A673 (cell line): ENCODE measurements around the gene PPP1R12A. TPM values are rescaled to one million over a fixed set of nuclear protein-coding genes. Genes with fewer than 3 reads are reported as not detected.

Experiments
- BruUV-seq: library from RNA; stranded (reverse); fragments of 400-500 nt; replicated peaks from 2 replicates; lab custom pipeline; 2021; lab: Mats Ljungman, UMichigan
- CTCF ChIA-PET: fragments of 300-600 bp; sonication (Branson Sonifier 250); formaldehyde crosslinking; loops from one replicate; lab custom pipeline; 2022; ENCODE audit warnings: antibody characterized with exemption; lab: Charles Lee
- POLR2A ChIA-PET: fragments of 300-600 bp; sonication (Branson Sonifier 250); formaldehyde crosslinking; loops from one replicate; lab custom pipeline; 2022; ENCODE audit warnings: antibody characterized with exemption; ENCODE audit not compliant: low non-redundant PET; lab: Charles Lee
- DNase-seq: peaks from one replicate; pipeline ENCODE4 v3.0.0-alpha.2; 2015; ENCODE audit warnings: low spot score
- H3K27ac ChIP-seq: fragments of 200-600 bp; sonication (generic); 2 replicates; pipeline ENCODE4 v1.5.1; 2016; ENCODE audit warnings: mixed run types, low read depth, mild to moderate bottlenecking, mixed read lengths, antibody characterized with exemption, low read length; ENCODE audit not compliant: poor library complexity, severe bottlenecking
- H3K27me3 ChIP-seq: fragments of 200-600 bp; sonication (generic); replicated peaks from 2 replicates; pipeline ENCODE4 v1.6.1; 2017; ENCODE audit warnings: mixed run types, low read depth, mild to moderate bottlenecking, mixed read lengths, antibody characterized with exemption, low read length; ENCODE audit not compliant: insufficient read depth, poor library complexity
- H3K36me3 ChIP-seq: fragments of 200-600 bp; sonication (generic); 2 replicates; pipeline ENCODE4 v1.6.1; 2016; ENCODE audit warnings: mixed run types, mild to moderate bottlenecking, mixed read lengths, antibody characterized with exemption, low read length; ENCODE audit not compliant: insufficient read depth, poor library complexity, severe bottlenecking
- H3K4me1 ChIP-seq: fragments of 200-600 bp; sonication (generic); 2 replicates; pipeline ENCODE4 v1.6.1; 2017; ENCODE audit warnings: mixed run types, mild to moderate bottlenecking, mixed read lengths, antibody characterized with exemption, low read length; ENCODE audit not compliant: insufficient read depth, poor library complexity, severe bottlenecking
- H3K4me3 ChIP-seq: fragments of 200-600 bp; sonication (generic); 2 replicates; pipeline ENCODE4 v1.5.1; 2016; ENCODE audit warnings: low read depth, mixed run types, mild to moderate bottlenecking, mixed read lengths, low read length; ENCODE audit not compliant: poor library complexity, severe bottlenecking
- H3K9me3 ChIP-seq: fragments of 200-600 bp; sonication (generic); 2 replicates; pipeline ENCODE4 v1.6.1; 2016; ENCODE audit warnings: mixed run types, low read depth, mild to moderate bottlenecking, mixed read lengths, antibody characterized with exemption, low read length; ENCODE audit not compliant: poor library complexity, severe bottlenecking
- EZH2 ChIP-seq: fragments of 200-600 bp; sonication (generic); IDR thresholded peaks from 2 replicates; pipeline ENCODE4 v1.6.1; 2017; ENCODE audit warnings: borderline replicate concordance, low read depth, mild to moderate bottlenecking, mixed read lengths, antibody characterized with exemption, low read length; ENCODE audit not compliant: poor library complexity, severe bottlenecking
- intact Hi-C: fragments of 100-400 bp; cut with micrococcal nuclease; formaldehyde crosslinking; loops from one replicate; pipeline ENCODE4 v1.10.0; 2022; ENCODE audit not compliant: unreplicated experiment
- total RNA-seq: library from RNA; stranded (reverse); gene quantifications from 2 replicates; pipeline ENCODE4 v1.2.3, GENCODE V29; 2021
- TF ChIP-seq, protein P1 (sequence below): fragments of 300-800, 200-600 bp; sonication (generic); conservative IDR thresholded peaks from 2 replicates; pipeline ENCODE4 v1.5.1; 2017; ENCODE audit warnings: low read depth, mild to moderate bottlenecking, antibody characterized with exemption, low read length, moderate library complexity, mixed read lengths

Gene PPP1R12A
- total RNA-seq, 1 experiment from 2014 or later, result 80.8 TPM

DNA sequence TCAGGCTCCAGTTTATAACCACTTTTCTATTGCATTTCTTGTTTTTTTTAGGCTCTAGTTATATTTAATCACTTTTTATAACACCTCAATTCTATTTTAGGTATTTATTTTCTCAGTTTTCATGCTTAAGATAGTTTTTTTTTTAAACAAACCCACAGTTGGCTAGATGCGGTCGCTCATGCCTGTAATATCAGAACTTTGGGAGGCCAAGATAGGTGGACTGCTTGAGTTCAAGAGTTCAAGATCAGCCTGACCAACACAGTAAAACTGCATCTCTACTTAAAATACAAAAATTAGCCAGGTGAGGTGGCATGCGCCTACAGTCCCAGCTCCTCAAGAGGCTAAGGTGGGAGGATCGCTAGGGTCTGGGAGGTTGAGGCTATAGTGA lies 93.0 kb downstream of the PPP1R12A start:
- CTCF ChIA-PET, result interaction anchor here (0.7 kb wide), 1 partner anchor 78 kb away, joined by 3 read pairs; no protein-coding TSS in a partner anchor

DNA sequence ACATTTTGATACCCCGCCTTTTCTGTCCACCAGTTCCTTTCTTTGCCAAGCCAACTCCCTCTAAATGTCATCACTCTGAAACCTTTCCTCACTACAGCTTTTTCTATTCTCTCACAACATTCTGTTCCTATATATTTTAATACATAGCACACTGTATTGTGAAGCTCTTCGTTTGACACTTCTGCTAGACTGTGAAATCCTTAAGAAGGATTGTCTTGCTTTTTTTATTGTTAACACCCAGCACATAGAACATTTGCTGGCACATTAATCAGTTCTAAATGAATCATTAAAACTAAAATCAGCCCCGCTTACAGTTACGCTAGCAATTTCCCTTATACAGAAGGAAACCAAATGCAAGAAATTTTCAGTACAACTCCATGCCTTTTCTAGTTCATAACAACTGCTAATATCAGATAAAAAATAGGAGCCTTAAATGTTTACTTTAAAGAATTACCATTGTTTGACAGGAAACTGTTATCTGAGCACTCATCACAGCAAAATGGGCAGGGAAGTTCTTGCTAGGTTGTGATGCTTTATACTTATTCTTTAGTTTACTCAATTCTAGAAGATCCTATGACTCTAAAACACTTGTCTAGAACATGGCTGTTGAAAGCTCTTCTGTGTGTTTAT lies 93.5 kb downstream of the PPP1R12A start:
- Histone ChIP-seq H3K36me3 (peaks cover 24% of the 10 kb centered on the region), H3K27me3 (no peaks in the 10 kb centered on the region), H3K4me1 (peaks cover 6% of the 10 kb centered on the region), H3K4me3 (no peak overlapping the region), H3K9me3 (peaks cover 23% of the 10 kb centered on the region), H3K27ac (no peak overlapping the region)
- no peak for DNase-seq
- intact Hi-C loops, result no loop called here
- ChIA-PET POLR2A (no interaction called here), CTCF (no interaction called here)
- no peak for TF ChIP-seq EZH2
- TF ChIP-seq, protein P1, sequence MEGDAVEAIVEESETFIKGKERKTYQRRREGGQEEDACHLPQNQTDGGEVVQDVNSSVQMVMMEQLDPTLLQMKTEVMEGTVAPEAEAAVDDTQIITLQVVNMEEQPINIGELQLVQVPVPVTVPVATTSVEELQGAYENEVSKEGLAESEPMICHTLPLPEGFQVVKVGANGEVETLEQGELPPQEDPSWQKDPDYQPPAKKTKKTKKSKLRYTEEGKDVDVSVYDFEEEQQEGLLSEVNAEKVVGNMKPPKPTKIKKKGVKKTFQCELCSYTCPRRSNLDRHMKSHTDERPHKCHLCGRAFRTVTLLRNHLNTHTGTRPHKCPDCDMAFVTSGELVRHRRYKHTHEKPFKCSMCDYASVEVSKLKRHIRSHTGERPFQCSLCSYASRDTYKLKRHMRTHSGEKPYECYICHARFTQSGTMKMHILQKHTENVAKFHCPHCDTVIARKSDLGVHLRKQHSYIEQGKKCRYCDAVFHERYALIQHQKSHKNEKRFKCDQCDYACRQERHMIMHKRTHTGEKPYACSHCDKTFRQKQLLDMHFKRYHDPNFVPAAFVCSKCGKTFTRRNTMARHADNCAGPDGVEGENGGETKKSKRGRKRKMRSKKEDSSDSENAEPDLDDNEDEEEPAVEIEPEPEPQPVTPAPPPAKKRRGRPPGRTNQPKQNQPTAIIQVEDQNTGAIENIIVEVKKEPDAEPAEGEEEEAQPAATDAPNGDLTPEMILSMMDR, result no peak
- no TSS peak for BruUV-seq

More for the DNA sequence above, 93.0 kb downstream of the PPP1R12A start:
- TF ChIP-seq, protein P1, result no peak
- TF ChIP-seq EZH2, result no peak
- Histone ChIP-seq H3K27me3 (no peaks in the 10 kb centered on the region), H3K4me1 (peaks cover 1% of the 10 kb centered on the region), H3K36me3 (peaks cover 24% of the 10 kb centered on the region), H3K4me3 (no peak overlapping the region), H3K9me3 (peaks cover 23% of the 10 kb centered on the region), H3K27ac (no peak overlapping the region)
- no TSS peak for BruUV-seq
- DNase-seq, result no peak
- POLR2A ChIA-PET, result no interaction called here
- intact Hi-C loops, result no loop called here

DNA sequence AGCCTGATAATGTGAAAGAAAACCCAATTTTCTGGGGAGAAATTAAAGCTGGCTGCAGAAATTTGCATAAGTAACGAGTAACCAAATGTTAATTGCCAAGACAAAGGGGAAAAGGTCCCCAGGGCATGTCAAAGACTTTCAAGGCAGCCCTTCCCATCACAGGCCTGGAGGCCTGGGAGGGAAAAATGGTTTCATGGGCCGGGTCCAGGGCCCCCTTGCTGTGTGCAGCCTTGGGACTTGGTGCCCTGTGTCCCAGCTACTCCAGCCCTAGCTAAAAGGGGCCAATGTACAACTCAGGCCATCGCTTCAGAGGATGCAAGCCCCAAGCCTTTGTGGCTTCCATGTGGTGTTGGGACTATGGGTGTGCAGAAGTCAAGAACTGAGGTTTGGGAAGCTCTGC lies 96.5 kb downstream of the PPP1R12A start:
- no peak for DNase-seq
- Histone ChIP-seq H3K27ac (no peak overlapping the region), H3K9me3 (peaks cover 23% of the 10 kb centered on the region), H3K27me3 (no peaks in the 10 kb centered on the region), H3K36me3 (peaks cover 16% of the 10 kb centered on the region), H3K4me1 (peaks cover 7% of the 10 kb centered on the region), H3K4me3 (no peak overlapping the region)
- TF ChIP-seq, protein P1, result no peak
- no peak for TF ChIP-seq EZH2
- no TSS peak for BruUV-seq
- POLR2A ChIA-PET, result no interaction called here
- CTCF ChIA-PET, result no interaction called here
- intact Hi-C loops, result no loop called here
